ENCODE measurements around the gene TMEM40. TPM values are rescaled to one million over a fixed set of nuclear protein-coding genes. Genes with fewer than 3 reads are reported as not detected.

The TMEM40 gene
- total and polyA plus RNA-seq, 9 of the 15 experiments (the other 6 are each of a cell fraction or from before 2014, with no cell fraction given) = 0.11 to 0.31 (median 0.14) TPM; not detected in 6

DNA sequence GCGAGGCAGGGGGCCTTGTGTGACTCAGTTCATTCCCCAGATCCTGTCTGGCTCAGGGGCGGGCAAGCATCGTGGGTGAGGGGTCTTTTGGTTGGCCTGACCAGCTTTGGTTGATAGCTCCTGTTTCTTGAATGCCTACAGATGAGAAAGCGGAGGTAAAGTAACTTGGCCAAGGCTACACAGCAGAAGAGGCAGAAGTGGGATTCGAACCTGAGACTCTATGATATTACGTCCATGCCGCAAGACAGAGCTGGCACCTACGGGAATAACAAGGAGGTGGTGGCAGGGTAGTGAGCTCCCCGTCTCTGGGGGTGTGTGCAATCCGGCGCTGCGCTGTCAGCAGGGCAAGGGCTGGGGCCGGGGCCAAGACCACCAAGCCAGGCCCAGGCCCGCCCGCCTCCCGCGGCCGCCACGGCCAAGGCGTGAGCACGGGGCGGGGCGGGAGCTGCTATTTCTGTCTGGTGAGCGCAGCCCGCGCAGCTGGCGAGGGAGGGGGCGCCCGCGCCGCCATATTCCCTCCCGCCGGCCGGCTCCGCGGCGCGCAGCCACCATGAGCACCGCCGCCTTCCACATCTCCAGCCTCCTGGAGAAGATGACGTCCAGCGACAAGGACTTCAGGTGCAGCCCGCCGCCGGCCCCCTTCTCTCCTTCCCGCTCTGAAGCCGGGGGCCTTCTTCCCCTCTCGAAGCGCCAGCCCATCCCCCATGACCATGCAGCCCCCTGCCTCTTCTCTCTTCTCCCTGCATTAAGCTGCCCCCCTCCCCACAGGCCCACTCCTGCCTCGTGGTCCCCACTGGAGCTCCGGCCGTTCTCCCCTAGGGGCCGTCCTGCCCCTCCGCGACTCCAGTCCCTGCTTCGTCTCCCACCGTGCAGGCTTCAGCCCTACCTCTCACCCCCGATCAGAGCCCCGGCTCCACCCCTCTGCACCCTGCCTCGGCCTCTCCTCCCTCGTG lies 37.4 kb upstream of the TMEM40 start, which contains the start of gene CAND2:
Gene CAND2 (plus strand): TSS at position 510 of the 953 bp plus-strand sequence. CDS start 41 bp downstream, at position 551.
- peak; percentile 96 for ATAC-seq
- Histone ChIP-seq H3K79me2 (ENCODE audit: control insufficient read depth, insufficient read depth, low read length) (peaks cover 6% of the 10 kb centered on the region; the same call in 1 of the 3 replicates), H3K4me1 (replicated peaks in 1 of 2; ENCODE audit: control insufficient read depth in 2 of 2, insufficient read depth in 2 of 2, low read length in 2 of 2) (peaks cover 8 to 25% of the 10 kb centered on the region in 2 experiments; a peak in 3 of 5 replicates), H3K4me3 (peak within 1 kb of the TSS; percentile 73), H4K20me1 (replicated peaks; ENCODE audit: control insufficient read depth, insufficient read depth, low read length) (no peaks in the 10 kb centered on the region), H3K4me2 (ENCODE audit: insufficient read depth, low read length) (peak within 1 kb of the TSS; percentile 95), H3K9me3 (replicated peaks; ENCODE audit: control insufficient read depth, insufficient read depth, low read depth, low read length) (no peaks in the 10 kb centered on the region), H3K27me3 (ENCODE audit: control insufficient read depth in 2 of 2, insufficient read depth in 2 of 2, low read length in 2 of 2) (no peaks in the 10 kb centered on the region), H3K36me3 (ENCODE audit: control insufficient read depth, insufficient read depth, low read length) (no peaks in the 10 kb centered on the region), H3K9ac (ENCODE audit: insufficient read depth in 1 of 2, low read depth in 2 of 2, low read length in 2 of 2) (peak within 1 kb of the TSS; percentile 79 to 93), H3K9me1 (ENCODE audit: control insufficient read depth, insufficient read depth, low read length) (no peaks in the 10 kb centered on the region), H2AFZ (ENCODE audit: low read depth, low read length) (peak within 1 kb of the TSS; percentile 100), H3K27ac (ENCODE audit: extremely low read depth, low read depth, low read length) (peak within 1 kb of the TSS; percentile 77)
- in situ Hi-C loops (cut with MboI) = no loop called here
- BruUV-seq (replicated peaks) = TSS peak; percentile 57
- 9% methylated on average over 40 of the region's 61 CpGs for WGBS (ENCODE audit: insufficient coverage, low coverage, missing lambda C conversion rate)
- DNase-seq (ENCODE audit: extremely low read depth in 1 of 4, low spot score in 3 of 4) = peak; percentile 78 to 87 (median 84)
- CTCF ChIA-PET (ENCODE audit: low intra/inter-chr PET ratio) = interaction anchor here (0.7 kb wide), 1 partner anchor 78 kb away, joined by 3 read pairs; no protein-coding TSS in a partner anchor
- POLR2A ChIA-PET = interaction anchor here (0.5 to 6.1 kb wide), 14 partner anchors 8 to 197 kb away, joined by 3 to 65 read pairs (median 3); no protein-coding TSS in a partner anchor
- intact Hi-C loops (cut with micrococcal nuclease) = loop anchor here (10.0 kb wide), 1 partner anchor 198 kb away; no protein-coding TSS in a partner anchor
- FAIRE-seq = peak; percentile 72
- peak; percentile 99 for TF ChIP-seq ZFX (CRISPR knock-in tag; IDR thresholded peaks at IDR 0.05)
- TF ChIP-seq ZNF175 (CRISPR knock-in tag; IDR thresholded peaks at IDR 0.05; ENCODE audit: low read depth) = 0 out of 2 replicates have a peak, but pooled peaks have one; percentile 34
- no peak for TF ChIP-seq ZNF133 (CRISPR knock-in tag; IDR thresholded peaks at IDR 0.05)
- no peak for TF ChIP-seq ZNF644 (tag; IDR thresholded peaks at IDR 0.05; ENCODE audit: low read depth)
- TF ChIP-seq, protein P1, sequence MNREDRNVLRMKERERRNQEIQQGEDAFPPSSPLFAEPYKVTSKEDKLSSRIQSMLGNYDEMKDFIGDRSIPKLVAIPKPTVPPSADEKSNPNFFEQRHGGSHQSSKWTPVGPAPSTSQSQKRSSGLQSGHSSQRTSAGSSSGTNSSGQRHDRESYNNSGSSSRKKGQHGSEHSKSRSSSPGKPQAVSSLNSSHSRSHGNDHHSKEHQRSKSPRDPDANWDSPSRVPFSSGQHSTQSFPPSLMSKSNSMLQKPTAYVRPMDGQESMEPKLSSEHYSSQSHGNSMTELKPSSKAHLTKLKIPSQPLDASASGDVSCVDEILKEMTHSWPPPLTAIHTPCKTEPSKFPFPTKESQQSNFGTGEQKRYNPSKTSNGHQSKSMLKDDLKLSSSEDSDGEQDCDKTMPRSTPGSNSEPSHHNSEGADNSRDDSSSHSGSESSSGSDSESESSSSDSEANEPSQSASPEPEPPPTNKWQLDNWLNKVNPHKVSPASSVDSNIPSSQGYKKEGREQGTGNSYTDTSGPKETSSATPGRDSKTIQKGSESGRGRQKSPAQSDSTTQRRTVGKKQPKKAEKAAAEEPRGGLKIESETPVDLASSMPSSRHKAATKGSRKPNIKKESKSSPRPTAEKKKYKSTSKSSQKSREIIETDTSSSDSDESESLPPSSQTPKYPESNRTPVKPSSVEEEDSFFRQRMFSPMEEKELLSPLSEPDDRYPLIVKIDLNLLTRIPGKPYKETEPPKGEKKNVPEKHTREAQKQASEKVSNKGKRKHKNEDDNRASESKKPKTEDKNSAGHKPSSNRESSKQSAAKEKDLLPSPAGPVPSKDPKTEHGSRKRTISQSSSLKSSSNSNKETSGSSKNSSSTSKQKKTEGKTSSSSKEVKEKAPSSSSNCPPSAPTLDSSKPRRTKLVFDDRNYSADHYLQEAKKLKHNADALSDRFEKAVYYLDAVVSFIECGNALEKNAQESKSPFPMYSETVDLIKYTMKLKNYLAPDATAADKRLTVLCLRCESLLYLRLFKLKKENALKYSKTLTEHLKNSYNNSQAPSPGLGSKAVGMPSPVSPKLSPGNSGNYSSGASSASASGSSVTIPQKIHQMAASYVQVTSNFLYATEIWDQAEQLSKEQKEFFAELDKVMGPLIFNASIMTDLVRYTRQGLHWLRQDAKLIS (CRISPR knock-in tag; IDR thresholded peaks at IDR 0.05) = no peak
- no peak; the same call in 1 of the 2 replicates for TF ChIP-seq HDAC8 (tag; IDR thresholded peaks at IDR 0.05)
- TF ChIP-seq HNRNPH1 (optimal IDR thresholded peaks at IDR 0.05; ENCODE audit: low read depth, low read length) = no peak
- no peak for TF ChIP-seq BRCA1 (IDR thresholded peaks at IDR 0.05)
- no peak for TF ChIP-seq BRCA1 (CRISPR knock-in tag; IDR thresholded peaks at IDR 0.05)
- no peak for TF ChIP-seq TEAD4 (IDR thresholded peaks at IDR 0.05; ENCODE audit: low read length)
- peak; percentile 18; the same call in 1 of the 2 replicates for TF ChIP-seq TEAD4 (CRISPR knock-in tag; IDR thresholded peaks at IDR 0.05; ENCODE audit: borderline replicate concordance)
- no peak for TF ChIP-seq RFX5 (IDR thresholded peaks at IDR 0.05; ENCODE audit: low read depth, low read length)
- 0 out of 2 replicates have a peak, but pooled peaks have one; percentile 45 for TF ChIP-seq ZNF311 (CRISPR knock-in tag; IDR thresholded peaks at IDR 0.05)
- TF ChIP-seq HSF4 (CRISPR knock-in tag; IDR thresholded peaks at IDR 0.05; ENCODE audit: borderline replicate concordance) = no peak
- TF ChIP-seq TCF3 (CRISPR knock-in tag; IDR thresholded peaks at IDR 0.05) = peak; percentile 26; the same call in 1 of the 2 replicates
- no peak for TF ChIP-seq ESRRB (CRISPR knock-in tag; IDR thresholded peaks at IDR 0.05; ENCODE audit: borderline replicate concordance)
- peak; percentile 92 for TF ChIP-seq ZBTB7A (IDR thresholded peaks at IDR 0.05; ENCODE audit: borderline replicate concordance, control insufficient read depth, low read depth, low read length)
- peak; percentile 28; the same call in 1 of the 2 replicates for TF ChIP-seq PML (IDR thresholded peaks at IDR 0.05; ENCODE audit: low read length)
